Measurements from ENCODE around the gene PSMD12.
"Not testable (repeated sequence)": the region's sequence is repeated elsewhere in the genome, so short reads cannot be mapped to it uniquely, and the experiment has no call there.

The PSMD12 gene

DNA sequence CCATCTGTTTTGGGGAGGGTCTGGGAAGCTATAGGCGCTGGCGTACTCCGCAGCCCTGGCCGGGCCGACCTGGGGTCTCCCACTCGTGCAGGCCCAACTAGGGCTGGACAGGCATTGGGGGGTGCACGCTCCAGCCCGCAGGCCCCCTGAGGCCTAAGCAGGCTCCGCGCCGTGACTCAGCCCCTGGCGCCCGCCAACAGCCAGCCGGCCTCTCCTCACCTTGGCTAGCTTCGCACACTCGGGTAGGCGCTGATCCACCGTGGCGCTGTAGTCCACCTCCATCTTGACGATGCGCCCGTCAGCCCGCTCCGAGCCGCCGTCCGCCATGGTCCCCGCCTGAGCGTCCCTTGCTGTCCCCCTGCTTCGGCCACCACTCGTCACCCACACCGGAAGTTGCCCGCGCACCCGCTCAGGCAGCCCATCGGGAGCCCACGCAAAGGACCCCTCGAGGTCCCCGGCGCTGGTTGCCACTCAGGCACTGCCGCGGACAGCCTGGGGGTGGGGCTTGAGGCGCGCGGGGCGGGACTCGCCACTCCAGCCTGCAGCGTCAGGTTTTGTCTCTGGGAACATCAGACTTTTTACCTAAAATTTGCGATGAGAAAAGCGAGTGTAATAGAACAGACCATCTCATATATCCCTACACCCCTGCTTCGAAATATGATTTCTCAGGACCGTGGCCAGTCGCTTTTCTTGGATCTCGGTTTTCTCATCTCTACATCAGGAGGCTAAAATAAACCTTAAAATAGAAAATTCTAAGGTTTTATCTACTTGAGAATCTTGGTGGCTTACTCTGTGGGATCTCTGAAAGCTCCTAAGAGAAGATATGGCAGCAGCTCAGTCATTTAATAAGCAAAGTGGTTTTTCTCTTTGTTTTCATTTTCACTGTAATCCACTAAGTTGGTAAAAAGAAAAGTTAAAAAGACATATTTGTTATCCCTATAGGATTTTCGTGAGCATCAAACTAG lies at the start of gene PSMD12:
Gene PSMD12, minus strand, starts transcription at position 385 of the 965 bp plus-strand sequence. Its CDS starts 58 bp downstream, at position 327.
- DNase-seq (ENCODE audit: low read depth) = peak; percentile 74

DNA sequence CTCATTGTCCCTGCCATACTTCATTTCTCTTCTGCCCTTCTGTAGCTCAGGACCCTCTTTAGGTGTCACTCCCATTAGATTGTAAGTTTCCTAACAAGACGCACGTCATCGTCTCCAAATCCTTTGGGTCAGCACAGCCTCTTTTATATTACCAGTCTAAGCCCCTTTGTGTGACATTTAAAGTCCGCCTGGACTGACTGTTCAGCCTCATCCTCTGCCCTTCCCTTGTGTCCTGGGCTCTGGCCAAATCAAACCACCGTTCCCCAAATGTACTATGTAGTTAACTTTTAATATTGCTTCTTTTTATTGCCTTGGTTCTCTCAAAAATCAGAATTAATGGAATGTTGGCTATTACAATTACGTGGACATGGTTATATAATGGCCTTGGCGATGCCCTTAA lies 48.9 kb upstream of the PSMD12 start:
- no peak for DNase-seq (ENCODE audit: low read depth)

DNA sequence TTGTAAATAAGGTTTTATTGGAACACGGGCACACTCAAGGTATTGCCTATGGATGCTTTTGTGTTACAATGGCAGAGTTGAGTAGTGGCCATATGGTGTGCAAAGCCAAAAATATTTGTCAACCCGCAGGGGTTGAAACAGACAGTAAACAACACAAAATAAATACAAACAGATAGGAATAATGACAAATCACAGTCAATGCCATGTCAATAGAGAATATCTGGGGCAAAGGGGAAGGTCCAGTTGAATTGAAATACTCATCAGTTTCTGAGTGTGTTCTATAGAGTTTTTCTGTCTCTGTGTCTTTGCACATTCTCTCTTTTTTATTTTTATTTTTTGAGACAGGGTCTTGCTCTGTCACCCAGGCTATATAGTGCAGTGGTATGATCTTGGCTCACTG lies 48.2 kb upstream of the PSMD12 start:
- DNase-seq (ENCODE audit: low read depth) = no peak

DNA sequence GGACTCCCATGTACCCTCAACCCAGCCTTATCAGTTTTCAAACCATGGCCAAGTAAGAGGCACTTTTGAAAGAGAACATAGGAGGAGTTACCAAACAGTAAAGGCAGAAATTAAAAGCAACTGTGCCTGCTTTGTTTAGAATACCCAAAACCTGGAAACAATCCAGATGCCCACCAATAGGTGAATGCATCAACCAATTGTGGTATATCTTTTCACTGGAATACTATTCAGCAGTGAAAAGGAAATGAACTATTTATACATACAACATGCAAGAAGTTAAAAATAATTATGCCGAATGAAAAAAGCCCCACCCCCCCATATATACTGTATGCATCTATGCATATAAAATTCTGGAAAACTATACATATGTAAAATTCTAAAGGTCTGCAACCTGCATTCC lies 47.8 kb upstream of the PSMD12 start:
- no peak for DNase-seq (ENCODE audit: low read depth)

DNA sequence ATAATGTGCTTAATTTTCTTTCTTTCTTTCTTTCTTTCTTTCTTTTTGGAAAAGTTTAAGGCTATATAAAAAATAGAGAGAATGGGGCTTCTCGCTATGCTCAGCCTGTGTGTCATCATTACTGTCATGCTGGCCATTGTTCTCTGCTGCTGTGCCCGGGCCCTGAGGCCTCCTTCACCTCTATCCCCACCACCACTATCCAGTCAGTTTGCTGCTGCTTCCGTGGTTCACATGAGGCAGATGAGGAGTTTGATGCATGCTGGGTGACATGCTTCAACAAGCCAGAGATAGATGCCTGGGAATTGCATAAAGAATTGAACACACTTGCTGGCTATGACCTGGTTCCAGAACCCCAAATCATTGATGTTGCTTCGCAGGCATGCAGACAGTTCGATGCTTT lies 47.0 kb upstream of the PSMD12 start:
- DNase-seq (ENCODE audit: low read depth) = no peak

DNA sequence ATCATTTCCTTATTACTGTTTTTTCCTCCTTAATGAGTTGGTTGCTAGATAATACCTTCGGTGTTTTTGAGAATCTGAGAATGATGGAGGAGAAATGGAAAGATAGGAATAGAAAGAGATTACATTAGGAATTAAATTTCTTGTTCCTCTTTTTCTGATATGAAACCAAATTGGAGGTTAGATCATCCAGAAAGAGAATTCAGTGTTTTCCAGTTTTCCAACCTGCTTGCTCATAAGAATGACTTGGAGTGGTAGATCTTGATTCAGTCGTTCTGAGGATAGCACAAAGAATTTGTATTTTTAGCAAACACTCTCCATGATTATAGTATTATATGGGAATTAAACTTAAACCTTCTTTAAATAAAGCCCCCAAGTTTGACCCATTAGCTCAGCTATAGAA lies 46.6 kb upstream of the PSMD12 start:
- no peak for DNase-seq (ENCODE audit: low read depth)

DNA sequence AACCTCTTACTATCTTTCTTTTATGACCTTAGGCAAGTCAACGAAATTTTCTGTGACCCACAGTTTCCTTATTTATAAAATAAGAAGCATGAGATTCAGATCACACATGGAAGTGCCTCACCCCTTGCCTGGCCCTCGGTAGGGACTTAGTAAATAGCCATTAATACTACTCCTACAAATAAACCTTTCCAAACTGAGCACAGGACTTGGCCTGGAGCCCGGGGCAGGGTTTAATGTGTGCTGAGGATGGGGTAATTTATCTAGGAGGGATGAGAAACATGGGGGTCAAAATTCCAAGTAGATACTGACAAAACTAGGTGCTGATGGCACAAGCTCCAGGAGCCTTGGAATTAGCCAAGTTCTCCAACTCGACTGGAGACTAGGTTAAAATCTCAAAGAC lies 45.7 kb upstream of the PSMD12 start:
- no peak for DNase-seq (ENCODE audit: low read depth)

DNA sequence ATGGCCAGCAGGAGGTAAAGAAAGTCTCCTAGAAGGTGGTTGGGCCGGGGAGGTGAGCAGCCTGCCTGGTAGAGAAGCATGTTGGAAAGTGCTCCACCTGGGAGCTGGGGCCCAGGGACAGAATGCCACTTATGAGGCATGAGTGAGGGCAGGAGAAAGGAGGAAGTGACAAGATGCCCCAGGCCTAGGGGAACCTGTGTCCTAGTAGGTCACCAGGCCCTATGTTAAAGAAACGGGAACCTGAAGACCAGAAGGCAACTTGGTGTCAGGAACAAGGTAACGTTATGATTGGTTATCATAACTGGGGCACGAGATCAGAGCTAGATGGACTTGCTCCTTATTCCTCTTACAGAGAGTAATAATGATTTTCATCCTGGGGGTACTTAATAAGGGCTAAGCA lies 45.0 kb upstream of the PSMD12 start:
- no peak for DNase-seq (ENCODE audit: low read depth)

DNA sequence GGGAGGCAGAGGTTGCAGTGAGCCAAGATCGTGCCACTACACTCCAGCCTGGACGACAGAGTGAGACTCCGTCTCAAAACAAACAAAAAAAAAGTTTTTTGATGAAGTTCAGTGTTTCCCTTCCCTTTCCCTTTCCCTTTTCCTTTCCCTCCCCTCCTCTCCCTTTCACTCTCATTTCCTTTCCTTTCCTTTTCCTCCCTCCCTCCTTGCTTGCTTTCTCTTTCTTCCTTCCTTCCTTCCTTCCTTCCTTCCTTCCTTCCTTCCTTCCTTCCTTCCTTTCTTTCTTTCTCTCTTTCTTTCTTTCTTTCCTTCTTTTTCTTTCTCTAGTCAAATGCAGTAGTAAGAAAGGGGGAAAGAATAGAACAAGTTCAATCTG lies 42.1 kb upstream of the PSMD12 start:
- not testable (repeated sequence) for DNase-seq (ENCODE audit: low read depth)

DNA sequence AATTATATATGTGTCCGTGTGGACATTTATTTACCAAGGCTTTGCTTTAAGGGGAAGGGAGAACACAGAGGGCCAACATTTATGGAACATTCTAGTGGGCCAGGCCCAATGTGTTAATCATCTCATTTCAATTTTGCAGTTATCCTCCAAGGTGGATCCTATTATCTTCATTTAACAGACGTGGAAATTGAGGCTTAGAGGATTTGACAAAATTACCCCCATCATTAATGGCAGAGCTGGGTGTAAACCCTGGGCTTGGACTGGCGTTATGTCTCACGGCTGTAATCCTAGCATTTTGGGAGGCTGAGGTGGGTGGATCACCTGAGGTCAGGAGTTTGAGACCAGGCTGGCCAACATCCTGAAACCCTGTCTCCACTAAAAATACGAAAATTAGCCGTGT lies 37.1 kb upstream of the PSMD12 start:
- no peak for DNase-seq (ENCODE audit: low read depth)

DNA sequence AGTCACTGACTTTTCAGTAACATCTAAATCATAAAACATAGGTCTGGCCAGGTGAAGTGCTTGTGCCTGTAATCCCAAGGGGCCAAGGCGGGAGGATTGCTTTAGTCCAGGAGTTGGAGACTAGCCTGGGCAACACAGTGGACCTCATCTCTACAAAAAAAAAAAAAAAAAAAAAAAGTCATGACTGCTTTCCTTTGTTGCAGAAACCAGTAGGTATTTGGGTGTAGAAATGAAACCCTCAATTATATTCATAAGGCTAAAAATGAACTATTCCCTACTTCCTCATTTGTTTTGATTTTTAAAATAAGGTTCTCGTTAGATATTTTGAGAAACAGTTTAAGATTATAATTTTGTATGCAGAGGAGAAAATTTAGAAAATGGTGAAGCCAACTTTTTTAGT lies 36.7 kb upstream of the PSMD12 start:
- no peak for DNase-seq (ENCODE audit: low read depth)

DNA sequence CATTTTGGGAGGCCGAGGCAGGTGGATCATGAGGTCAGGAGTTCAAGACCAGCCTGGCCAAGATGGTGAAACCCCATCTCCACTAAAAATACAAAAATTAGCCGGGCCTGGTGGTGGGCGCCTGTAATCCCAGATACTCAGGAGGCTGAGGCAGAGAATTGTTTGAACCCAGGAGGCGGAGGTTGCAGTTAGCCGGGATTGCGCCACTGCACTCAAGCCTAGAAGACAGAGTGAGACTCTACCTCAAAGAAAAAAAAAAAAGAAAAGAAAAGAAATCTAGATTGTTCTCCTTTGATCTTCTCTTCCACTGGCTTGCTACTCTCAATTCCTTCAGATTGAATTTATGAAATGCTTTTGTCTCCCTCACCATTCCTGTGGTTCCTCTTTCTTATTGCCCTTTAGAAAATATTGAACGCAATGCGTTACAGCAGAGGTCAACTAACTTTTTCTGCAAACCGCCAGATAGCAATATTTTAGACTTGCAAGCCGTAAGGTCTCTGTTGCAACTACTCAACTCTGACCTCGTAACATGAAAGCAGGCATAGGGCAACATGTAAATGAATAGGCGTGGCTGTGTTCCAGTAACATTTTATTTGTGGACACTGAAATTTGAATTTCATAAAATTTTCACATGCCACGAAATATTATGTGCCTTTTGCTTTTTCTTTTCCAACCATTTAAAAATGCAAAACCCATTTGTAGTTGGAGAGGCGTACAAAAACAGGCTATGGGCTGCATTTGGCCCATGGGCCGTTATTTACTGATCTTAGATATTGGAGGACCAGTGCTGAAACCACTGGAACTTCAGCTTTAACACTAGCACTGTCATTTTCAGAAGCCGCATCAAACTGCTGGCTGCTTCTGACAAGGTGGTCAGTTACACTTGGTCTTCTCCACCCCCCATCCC lies 35.5 kb upstream of the PSMD12 start:
- DNase-seq (ENCODE audit: low read depth) = no peak

DNA sequence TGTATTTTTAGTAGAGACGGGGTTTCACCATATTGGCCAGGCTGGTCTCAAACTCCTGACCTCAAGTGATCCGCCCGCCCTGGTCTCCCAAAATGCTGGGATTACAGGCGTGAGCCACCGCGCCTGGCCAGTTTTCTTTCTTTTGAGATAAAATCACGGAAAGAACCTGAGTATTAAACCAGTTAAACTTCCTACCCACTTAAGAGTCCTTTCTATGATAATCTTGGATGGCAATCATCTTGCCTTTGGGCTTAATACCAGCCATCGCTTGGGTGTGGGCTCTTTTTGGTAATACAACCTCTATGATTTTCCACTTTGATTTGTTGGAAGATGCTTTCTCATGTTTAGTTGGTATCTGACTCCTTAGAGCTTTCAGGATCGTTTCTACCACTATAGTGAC lies 34.7 kb upstream of the PSMD12 start:
- no peak for DNase-seq (ENCODE audit: low read depth)

DNA sequence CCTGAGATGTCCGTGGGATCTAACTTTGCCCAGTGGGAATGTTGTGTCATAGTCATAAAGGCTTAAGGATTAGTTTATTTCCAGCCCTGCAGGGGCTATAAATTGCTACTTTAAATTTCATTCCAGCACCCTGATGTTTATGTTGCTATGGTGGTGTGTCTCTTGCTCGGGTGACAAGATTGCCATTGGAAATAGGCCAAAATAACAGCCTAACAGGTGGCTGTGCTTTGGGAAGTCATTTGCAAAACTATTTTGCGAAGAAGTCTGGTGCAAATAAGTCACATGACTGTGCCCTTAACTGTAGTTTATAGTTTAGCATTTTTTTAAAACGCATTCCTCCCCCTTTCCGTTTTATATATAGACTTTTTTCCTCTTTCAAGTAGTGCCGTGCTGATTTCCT lies 33.8 kb upstream of the PSMD12 start:
- no peak for DNase-seq (ENCODE audit: low read depth)

DNA sequence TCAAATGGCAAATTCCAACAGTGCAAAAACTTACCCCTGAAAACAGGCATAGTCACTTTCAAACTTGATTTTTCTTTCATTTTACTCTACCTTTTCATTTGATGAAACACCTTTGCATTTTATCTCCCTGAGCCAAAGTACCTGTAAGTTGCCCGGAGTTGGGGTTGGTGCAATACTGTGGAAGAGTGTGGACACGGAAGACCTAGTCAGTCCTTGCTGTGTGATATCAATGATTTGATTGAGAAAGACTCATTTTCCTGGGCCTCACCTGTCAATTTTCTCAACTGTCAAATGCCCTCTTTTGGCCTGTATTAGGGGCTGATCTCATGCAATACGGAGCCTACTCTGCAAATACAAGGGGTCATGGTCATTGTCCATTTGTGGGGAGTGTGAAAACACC lies 33.3 kb upstream of the PSMD12 start:
- no peak for DNase-seq (ENCODE audit: low read depth)

DNA sequence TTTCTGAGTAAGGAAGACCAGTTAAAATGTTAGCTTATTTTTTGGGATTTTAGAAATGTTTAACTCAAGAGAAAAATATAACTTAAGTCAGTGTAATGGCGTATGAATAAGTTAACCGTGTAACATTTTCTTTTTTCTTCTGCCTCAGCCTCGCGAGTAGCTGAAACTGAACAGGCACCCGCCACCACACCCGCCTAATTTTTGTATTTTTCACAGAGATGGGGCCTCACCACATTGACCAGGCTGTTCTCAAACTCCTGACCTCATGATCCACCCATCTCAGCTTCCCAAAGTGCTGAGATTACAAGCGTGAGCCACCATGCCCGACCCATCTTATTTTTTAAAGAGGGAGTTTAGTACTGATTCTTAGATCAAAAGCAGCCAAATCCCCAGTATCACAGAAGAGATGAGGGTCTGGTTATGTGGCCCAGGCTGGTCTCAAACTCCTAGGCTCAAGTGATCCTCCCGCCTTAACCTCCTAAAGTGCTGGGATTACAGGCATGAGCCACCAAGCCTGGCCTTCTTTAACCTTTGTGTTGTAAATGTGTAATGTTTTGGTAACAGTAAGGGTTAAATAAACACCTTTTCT lies 27.5 kb upstream of the PSMD12 start:
- DNase-seq (ENCODE audit: low read depth) = no peak

DNA sequence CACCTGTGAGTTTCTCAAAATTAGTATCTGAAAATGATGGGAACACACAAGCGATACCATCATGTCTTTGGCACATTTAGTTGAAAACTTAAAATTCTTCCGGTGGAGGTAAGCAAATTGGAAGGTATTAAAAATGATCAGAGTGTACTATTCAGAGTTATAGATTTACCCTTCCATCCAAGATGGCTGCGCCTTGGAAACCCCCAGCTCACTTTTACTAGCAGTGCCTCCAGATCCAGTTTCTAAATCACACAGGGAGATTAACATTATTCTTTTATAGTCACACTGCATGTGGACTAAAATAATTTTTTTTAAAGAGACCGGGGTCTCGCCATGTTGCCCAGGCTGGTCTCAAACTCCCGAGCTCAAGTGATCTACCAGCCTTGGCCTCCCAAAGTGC lies 25.7 kb upstream of the PSMD12 start:
- DNase-seq (ENCODE audit: low read depth) = no peak

DNA sequence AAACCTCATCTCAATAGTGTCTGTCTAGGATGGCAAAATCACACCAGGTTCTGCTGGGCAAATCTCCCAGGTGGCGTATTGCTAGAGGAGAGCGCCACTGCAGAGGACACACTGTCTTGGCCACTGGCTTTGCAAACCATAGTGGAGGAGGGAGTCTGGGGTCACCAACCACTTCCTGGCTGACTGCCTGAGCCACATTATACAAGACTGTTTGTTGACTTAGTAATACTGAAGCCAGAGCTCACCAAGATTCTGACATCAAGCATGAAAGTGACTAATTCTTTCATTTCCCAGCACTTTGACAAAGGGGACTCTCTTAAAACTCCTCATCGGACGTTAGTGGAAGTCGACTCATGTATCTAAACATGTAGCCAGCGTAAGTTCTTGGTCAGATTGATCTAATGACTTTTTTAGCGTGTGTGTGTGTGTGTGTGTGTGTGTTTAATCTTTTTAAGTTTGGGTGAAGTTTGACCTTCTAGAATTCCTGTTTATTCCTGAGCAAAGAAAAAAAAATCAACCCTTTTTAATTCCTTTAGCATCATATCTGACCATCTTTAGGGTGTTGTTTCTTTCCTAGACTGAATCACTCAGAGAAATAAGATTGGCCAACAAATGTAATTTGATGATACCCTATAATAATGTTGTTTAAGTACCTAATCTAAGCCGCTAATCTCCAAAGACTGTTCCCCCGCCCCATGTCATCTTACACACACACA lies 24.4 kb upstream of the PSMD12 start:
- no peak for DNase-seq (ENCODE audit: low read depth)

DNA sequence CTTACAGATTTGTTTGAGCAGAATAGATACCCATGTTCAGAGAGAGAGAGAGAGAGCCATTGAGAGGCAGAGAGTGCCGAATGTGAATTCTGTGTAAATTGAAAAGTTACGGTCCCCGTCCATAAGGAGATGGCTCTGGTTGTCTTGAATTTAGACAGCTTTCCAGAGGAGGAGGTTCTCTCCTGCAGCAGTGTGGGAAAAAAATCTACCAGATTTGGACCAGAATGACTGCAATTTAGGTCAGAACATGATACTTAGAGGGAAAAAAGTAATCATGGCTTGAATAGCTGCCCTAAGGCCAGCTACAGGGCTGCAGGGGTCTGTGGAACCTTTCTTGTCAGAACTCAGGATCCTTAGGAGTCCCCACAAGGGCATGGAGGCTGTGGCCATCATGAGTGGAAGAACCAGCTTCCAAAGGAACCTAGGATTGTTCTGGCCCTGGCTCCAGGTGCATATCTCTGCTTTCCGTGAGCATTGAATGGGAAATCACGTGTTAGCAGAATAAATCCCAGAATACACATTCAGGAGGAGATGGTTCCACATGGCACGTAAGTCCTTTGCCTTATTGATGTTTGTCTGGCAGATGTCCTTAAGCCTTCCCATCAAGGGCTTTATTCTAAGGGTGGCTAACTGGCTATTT lies 23.7 kb upstream of the PSMD12 start:
- DNase-seq (ENCODE audit: low read depth) = no peak

DNA sequence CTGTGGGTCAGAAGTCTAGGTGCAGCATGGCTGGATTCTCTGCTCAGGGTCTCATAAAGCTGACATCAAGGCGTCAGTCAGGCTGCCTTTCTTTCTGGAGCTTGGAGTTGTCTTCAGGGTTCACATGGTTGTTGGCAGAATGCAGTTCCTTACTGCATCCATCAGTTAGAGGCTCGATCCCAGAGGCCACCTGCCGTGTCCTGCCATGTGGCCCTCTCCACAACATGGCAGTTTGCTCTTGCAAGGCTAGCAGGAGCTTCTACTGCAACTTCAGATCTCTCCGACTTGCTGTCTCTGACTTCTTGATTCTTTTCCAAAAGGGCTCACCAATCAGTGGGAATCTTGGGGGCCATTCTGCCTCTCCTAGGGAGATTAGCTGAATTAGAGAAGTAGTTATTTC lies 22.6 kb upstream of the PSMD12 start:
- no peak for DNase-seq (ENCODE audit: low read depth)

DNA sequence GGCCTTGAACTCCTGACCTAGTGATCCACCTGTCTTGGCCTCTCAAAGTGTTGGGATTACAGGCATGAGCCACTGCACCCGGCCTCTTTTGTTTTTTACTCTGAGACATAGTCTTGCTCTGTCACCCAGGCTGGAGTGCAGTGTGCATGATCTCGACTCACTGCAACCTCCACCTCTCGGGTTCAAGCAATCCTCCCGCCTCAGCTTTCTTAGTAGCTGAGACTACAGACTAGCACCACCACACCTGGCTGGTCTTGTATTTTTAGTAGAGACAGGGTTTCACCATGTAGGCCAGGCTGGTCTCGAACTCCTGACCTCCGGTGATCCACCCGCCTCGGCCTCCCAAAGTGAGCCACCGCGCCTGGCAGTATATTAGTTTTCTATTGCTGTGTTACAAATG lies 22.2 kb upstream of the PSMD12 start:
- not testable (repeated sequence) for DNase-seq (ENCODE audit: low read depth)

All from fibroblast of the conjunctiva (primary cell).